IMR-90 (cell line): ENCODE measurements around the gene TSC1.

Experiments
- CEBPB ChIP-seq: IDR thresholded peaks from 2 replicates; pipeline ENCODE4 v1.6.1; 2012; ENCODE audit warnings: low read depth, low read length, improper control_type of control experiment
- CTCF ChIP-seq: conservative IDR thresholded peaks from 2 replicates; pipeline ENCODE4 v1.5.1; 2012; ENCODE audit warnings: mild to moderate bottlenecking, low read depth, low read length, improper control_type of control experiment
- FOS ChIP-seq: fragments of 150-350 bp; IDR thresholded peaks from 2 replicates; pipeline ENCODE4 v1.6.1; 2016; ENCODE audit warnings: low read depth, low read length
- MAZ ChIP-seq: IDR thresholded peaks from 2 replicates; pipeline ENCODE4 v1.6.1; 2012; ENCODE audit warnings: low read depth, mild to moderate bottlenecking, low read length, improper control_type of control experiment, moderate library complexity, borderline replicate concordance
- POLR2A ChIP-seq: IDR thresholded peaks from 2 replicates; pipeline ENCODE4 v1.6.1; 2012; ENCODE audit warnings: mild to moderate bottlenecking, low read depth, low read length

DNA sequence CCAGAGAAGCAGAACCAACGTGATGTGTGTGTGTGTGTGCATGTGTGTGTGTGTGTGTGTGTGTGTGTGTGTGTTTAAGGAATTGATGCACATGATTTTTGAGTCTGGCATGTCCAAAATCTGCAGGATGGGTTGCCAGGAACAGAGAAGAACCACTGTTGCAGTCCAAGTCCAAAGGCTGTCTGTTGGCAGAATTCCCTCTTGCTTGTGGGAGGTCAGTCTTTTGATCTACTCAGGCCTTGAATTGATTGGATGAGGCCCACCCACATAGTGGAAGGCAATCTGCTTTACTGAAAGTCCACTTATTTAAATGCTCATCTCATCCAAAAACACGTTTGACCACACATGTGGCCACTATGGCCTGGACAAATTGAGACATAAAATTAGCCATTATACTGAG, 11.4 kb upstream of the TSC1 start:
- no peak for TF ChIP-seq CTCF
- TF ChIP-seq FOS: no peak
- no peak for TF ChIP-seq POLR2A
- no peak for TF ChIP-seq MAZ
- TF ChIP-seq CEBPB: no peak
